Keratinocyte (primary cell): ENCODE data around the gene TYRO3. TPM values are rescaled to one million over a fixed set of nuclear protein-coding genes. Genes with fewer than 3 reads are reported as not detected.
A peak's percentile ranks its signal among the peaks of the same experiment; 100 is the strongest.

Experiments used
- DNase-seq: peaks from one replicate; pipeline ENCODE4 v3.0.0-alpha.2; 2011; ENCODE audit warnings: low read depth, missing footprints, low spot score
- FAIRE-seq: peaks from 2 replicates; lab custom pipeline; 2011; peaks lifted over from hg19 to GRCh38; lab: Jason Lieb, UNC
- H2AFZ ChIP-seq: 2 replicates; pipeline ENCODE4 v1.6.0; 2012; ENCODE audit warnings: low read length, control low read depth, inconsistent platforms; ENCODE audit not compliant: control insufficient read depth
- H3K27ac ChIP-seq: 2 replicates; pipeline ENCODE4 v1.5.1; 2011; ENCODE audit warnings: low read length; ENCODE audit not compliant: control insufficient read depth, insufficient read depth
- H3K27me3 ChIP-seq: 3 replicates; pipeline ENCODE4 v1.6.0; 2011; ENCODE audit warnings: low read length; ENCODE audit not compliant: control insufficient read depth, insufficient read depth; ENCODE audit errors: extremely low read depth
- H3K36me3 ChIP-seq, 2 experiments: 2 replicates in 1 of 2; 3 replicates in 1 of 2; pipeline ENCODE4 v1.5.1; 2011; ENCODE audit warnings: low read length in 2 of 2, mild to moderate bottlenecking in 1 of 2; ENCODE audit not compliant: control insufficient read depth in 2 of 2, insufficient read depth in 2 of 2; ENCODE audit errors: extremely low read depth in 1 of 2
- H3K4me1 ChIP-seq: 3 replicates; pipeline ENCODE4 v1.5.1; 2011; ENCODE audit warnings: low read length; ENCODE audit not compliant: control insufficient read depth, insufficient read depth; ENCODE audit errors: extremely low read depth
- H3K4me2 ChIP-seq: 3 replicates; pipeline ENCODE4 v1.6.0; 2011; ENCODE audit warnings: low read depth, low read length; ENCODE audit not compliant: control insufficient read depth, insufficient read depth; ENCODE audit errors: extremely low read depth
- H3K4me3 ChIP-seq, 3 experiments: fragments of 200-600 bp in 1 of 3; sonication (generic) in 1 of 3; 2 replicates in 2 of 3; 3 replicates in 1 of 3; pipeline ENCODE4 v1.5.1; 2011 to 2016; ENCODE audit warnings: low read length in 3 of 3, mild to moderate bottlenecking in 3 of 3, control low read depth in 2 of 3, inconsistent platforms in 1 of 3, low read depth in 1 of 3, mixed read lengths in 1 of 3, mixed run types in 1 of 3, moderate library complexity in 1 of 3; ENCODE audit not compliant: control insufficient read depth in 2 of 3, insufficient read depth in 2 of 3; ENCODE audit errors: extremely low read depth in 1 of 3
- H3K79me2 ChIP-seq: 2 replicates; pipeline ENCODE4 v1.6.0; 2012; ENCODE audit warnings: low read length; ENCODE audit not compliant: control insufficient read depth, insufficient read depth
- H3K9ac ChIP-seq: 3 replicates; pipeline ENCODE4 v1.6.0; 2011; ENCODE audit warnings: low read length; ENCODE audit not compliant: control insufficient read depth, insufficient read depth; ENCODE audit errors: extremely low read depth
- H3K9me1 ChIP-seq: 3 replicates; pipeline ENCODE4 v1.6.0; 2011; ENCODE audit warnings: low read length; ENCODE audit not compliant: control insufficient read depth, insufficient read depth; ENCODE audit errors: extremely low read depth
- H3K9me3 ChIP-seq: 2 replicates; pipeline ENCODE4 v1.5.1; 2012; ENCODE audit warnings: low read depth, low read length; ENCODE audit not compliant: control insufficient read depth
- H4K20me1 ChIP-seq: 3 replicates; pipeline ENCODE4 v1.6.0; 2011; ENCODE audit warnings: low read length; ENCODE audit not compliant: control insufficient read depth, insufficient read depth; ENCODE audit errors: extremely low read depth
- CTCF ChIP-seq, 3 experiments: IDR thresholded peaks in 1 of 3; conservative IDR thresholded peaks in 1 of 3; optimal IDR thresholded peaks in 1 of 3; 2 replicates in 2 of 3; 3 replicates in 1 of 3; pipeline versions ENCODE3 to v1.5.1; 2011; ENCODE audit warnings: low read length in 3 of 3, mild to moderate bottlenecking in 3 of 3, moderate library complexity in 2 of 3, control low read depth in 1 of 3, inconsistent platforms in 1 of 3; ENCODE audit not compliant: insufficient read depth in 2 of 3; ENCODE audit errors: extremely low read depth in 1 of 3
- EZH2 ChIP-seq: IDR thresholded peaks from one replicate; pipeline ENCODE4 v1.6.1; 2012; ENCODE audit warnings: inconsistent platforms, mild to moderate bottlenecking, low read length, moderate library complexity
- dilution Hi-C: fragments of 300-500 bp; cut with MboI; formaldehyde crosslinking; loops from one replicate; pipeline ENCODE4 v1.7.0; 2020; ENCODE audit warnings: low sequenced_read_pairs; ENCODE audit not compliant: extremely low pct_ligation_motif_present
- polyA minus RNA-seq, 3 experiments: library from RNA; depleted of rRNA, polyadenylated mRNA; stranded (reverse); fragments of >200 nt; gene quantifications; 1 replicate in 1 of 3; 2 replicates in 1 of 3; 3 replicates in 1 of 3; pipeline ENCODE4 v1.2.3, GENCODE V29; 2011
- polyA plus RNA-seq, 5 experiments: library from polyadenylated mRNA; depleted of rRNA in 3 of 5; stranded (reverse) in 3 of 5; stranded (forward) in 1 of 5; unstranded in 1 of 5; fragments of >200 nt; gene quantifications; 1 replicate in 1 of 5; 2 replicates in 3 of 5; 3 replicates in 1 of 5; pipeline versions ENCODE4 v1.2.1 to v1.2.3, GENCODE V29; 2011 to 2012; ENCODE audit warnings: missing spikeins in 2 of 5, low read depth in 1 of 5, low replicate concordance in 1 of 5

Gene TYRO3
- polyA plus RNA-seq = 7.1 to 13.5 TPM (median 9.0 TPM) in 3 replicates
- 23.1 TPM for polyA plus RNA-seq (2011; ENCODE audit: low read depth)
- polyA plus RNA-seq (2011; cell fraction: cytosol; rRNA removed) = 6.4 and 6.5 TPM in 2 replicates
- 14.5 and 15.6 TPM in 2 replicates for polyA plus RNA-seq (2011; cell fraction: nucleus; rRNA removed)
- polyA plus RNA-seq (2012; ENCODE audit: low replicate concordance) = 8.9 and 24.2 TPM in 2 replicates
- polyA minus RNA-seq = 19.6 to 47.6 TPM (median 20.1 TPM) in 3 replicates
- 26.7 TPM for polyA minus RNA-seq (2011; cell fraction: cytosol; rRNA and poly(A)+ RNA removed)
- 12.1 and 15.8 TPM in 2 replicates for polyA minus RNA-seq (2011; cell fraction: nucleus; rRNA and poly(A)+ RNA removed)

DNA sequence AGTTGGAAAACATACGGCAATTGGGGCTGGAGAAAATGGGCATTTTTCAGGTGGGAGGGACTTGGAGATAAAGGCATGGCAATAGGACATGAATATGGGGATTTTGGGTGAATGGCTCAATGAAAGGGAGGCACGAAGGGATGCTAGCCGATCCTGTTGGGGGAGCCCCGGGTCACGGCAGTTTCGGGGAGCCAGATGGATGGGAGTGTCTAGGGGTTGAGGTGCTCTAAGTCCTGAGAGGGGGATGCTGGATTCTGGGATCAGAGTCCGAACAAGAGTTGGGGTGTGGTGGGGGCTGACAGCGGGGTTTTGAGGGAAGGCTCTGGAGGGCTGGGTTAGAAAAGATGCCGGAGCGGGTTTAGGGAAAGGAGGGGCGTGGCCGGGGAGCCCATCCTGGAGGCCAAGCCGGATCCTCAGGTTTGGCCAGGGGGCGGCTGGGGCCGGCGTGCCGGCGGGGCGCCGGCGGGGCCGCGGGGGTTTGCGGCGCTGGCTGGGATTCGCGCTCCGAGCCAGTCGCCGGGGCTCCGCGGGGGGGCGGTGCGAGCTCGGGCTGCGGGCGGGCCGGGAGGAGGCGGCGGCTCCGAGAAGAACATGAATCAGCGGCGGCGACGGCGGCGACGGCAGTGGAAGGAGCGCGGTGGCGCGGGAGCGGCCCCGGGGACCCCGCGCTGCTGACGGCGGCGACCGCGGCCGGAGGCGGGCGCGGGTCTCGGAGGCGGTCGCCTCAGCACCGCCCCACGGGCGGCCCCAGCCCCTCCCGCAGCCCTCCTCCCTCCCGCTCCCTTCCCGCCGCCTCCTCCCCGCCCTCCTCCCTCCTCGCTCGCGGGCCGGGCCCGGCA, at the start of gene TYRO3:
TSS of gene TYRO3 (plus strand) at position 813 of the 839 bp plus-strand sequence. CDS start 46 bp downstream, outside the sequence.
- peak within 1 kb of the TSS; percentile 4 for H3K9ac ChIP-seq
- DNase-seq (no peak), FAIRE-seq (no peak)
- TF ChIP-seq CTCF (optimal IDR thresholded peaks at IDR 0.05 in 1 of 3, IDR thresholded peaks at IDR 0.05 in 1 of 3, conservative IDR thresholded peaks at IDR 0.05 in 1 of 3; ENCODE audit: extremely low read depth in 1 of 3, insufficient read depth in 2 of 3, low read length in 3 of 3) (peak in 1 of 3 experiments; percentile 34), EZH2 (no peak)
- dilution Hi-C loops = no loop called here
- peak within 1 kb of the TSS; percentile 83 for H3K4me2 ChIP-seq
- H3K36me3 ChIP-seq = peaks cover 0 to 6% of the 10 kb centered on the region in 2 experiments
- H3K4me3 ChIP-seq = peak within 1 kb of the TSS; percentile 44 to 60 (median 46)
- no peaks in the 10 kb centered on the region for H3K9me1 ChIP-seq
- H4K20me1 ChIP-seq = no peaks in the 10 kb centered on the region
- H2AFZ ChIP-seq = peak within 1 kb of the TSS; percentile 75
- peaks cover 11% of the 10 kb centered on the region for H3K4me1 ChIP-seq
- H3K79me2 ChIP-seq = no peaks in the 10 kb centered on the region
- no peaks in the 10 kb centered on the region for H3K27me3 ChIP-seq
- no peaks in the 10 kb centered on the region for H3K9me3 ChIP-seq
- H3K27ac ChIP-seq = no peak within 1 kb of the TSS

DNA sequence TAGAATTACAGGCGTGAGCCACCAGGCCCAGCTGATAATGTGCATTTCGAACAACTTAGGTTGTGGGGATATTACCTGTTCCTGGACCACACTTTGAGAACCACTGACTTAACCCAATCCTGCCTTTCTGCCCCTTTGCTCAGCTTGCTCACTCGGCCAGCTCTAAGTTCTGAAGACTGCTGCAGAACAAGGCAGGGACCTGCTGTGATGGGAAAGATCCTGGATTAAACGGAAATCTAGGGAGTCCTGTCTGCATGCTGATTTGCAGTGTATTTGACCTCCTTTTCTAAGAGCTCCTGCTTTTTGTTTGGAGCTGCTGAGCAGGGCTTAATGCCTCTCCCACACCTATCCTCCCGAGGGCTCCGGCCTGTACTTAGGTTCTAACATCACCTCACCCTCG, 48.3 kb upstream of the TYRO3 start:
- no peaks in the 10 kb centered on the region for H3K9me3 ChIP-seq
- H2AFZ ChIP-seq = no peak overlapping the region
- no peaks in the 10 kb centered on the region for H3K79me2 ChIP-seq
- dilution Hi-C loops = no loop called here
- no peak overlapping the region for H3K4me2 ChIP-seq
- no peaks in the 10 kb centered on the region for H3K36me3 ChIP-seq
- DNase-seq = no peak
- peaks cover 15% of the 10 kb centered on the region for H3K4me1 ChIP-seq
- no peak for FAIRE-seq
- H3K27ac ChIP-seq = no peak overlapping the region
- H3K9me1 ChIP-seq = no peaks in the 10 kb centered on the region
- peaks cover 43% of the 10 kb centered on the region for H3K27me3 ChIP-seq
- TF ChIP-seq EZH2 (peak; percentile 62), CTCF (optimal IDR thresholded peaks at IDR 0.05 in 1 of 3, IDR thresholded peaks at IDR 0.05 in 1 of 3, conservative IDR thresholded peaks at IDR 0.05 in 1 of 3; ENCODE audit: extremely low read depth in 1 of 3, insufficient read depth in 2 of 3, low read length in 3 of 3) (no peak)
- H3K4me3 ChIP-seq = no peak overlapping the region
- no peak overlapping the region for H3K9ac ChIP-seq
- H4K20me1 ChIP-seq = peaks cover 2% of the 10 kb centered on the region
